ENCODE measurements around the gene VEZT.
"Not testable (repeated sequence)": the region's sequence is repeated elsewhere in the genome, so short reads cannot be mapped to it uniquely, and the experiment has no call there.

Gene VEZT

DNA sequence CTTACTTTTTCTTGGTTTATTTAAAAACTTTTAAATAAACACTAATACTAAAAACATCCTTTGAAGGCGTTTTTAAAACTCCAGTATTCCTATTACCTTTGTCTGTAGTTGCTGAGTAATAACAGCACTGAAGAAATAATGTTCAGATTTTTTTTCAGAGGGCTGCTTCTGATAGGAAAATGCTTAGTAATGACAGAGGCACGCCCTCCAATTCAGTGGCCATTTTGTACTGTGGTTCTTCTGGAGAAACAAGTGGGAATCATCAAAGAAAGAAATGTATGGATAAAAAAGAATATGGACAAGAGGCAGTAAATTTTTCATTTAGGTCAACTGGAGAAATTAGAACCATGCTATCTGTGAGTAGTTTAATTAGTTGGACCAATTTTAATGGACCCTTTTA lies 13.6 kb downstream of the VEZT start:
- ChIA-PET CTCF (no interaction called here), POLR2A (no interaction called here)
- peaks cover 0 to 14% (median 8%) of the 10 kb centered on the region in 4 experiments for H3K4me1 ChIP-seq (ENCODE audit: control extremely low read depth in 1 of 4, control insufficient read depth in 4 of 4, insufficient read depth in 4 of 4, low read length in 3 of 4)
- H3K9me3 ChIP-seq (ENCODE audit: control extremely low read depth in 1 of 5, control insufficient read depth in 4 of 5, insufficient read depth in 2 of 5, low read depth in 1 of 5, low read length in 4 of 5) = no peaks in the 10 kb centered on the region
- no peak overlapping the region for H3K4me3 ChIP-seq (ENCODE audit: control insufficient read depth in 1 of 7, extremely low read depth in 1 of 7, insufficient read depth in 4 of 7, low read depth in 2 of 7, low read length in 6 of 7)
- no peaks in the 10 kb centered on the region for H3K36me3 ChIP-seq (ENCODE audit: control insufficient read depth in 4 of 4, insufficient read depth in 4 of 4, low read length in 3 of 4)
- DNase-seq = peak in 2 of 3 donors; percentile 28 to 44
- 63% methylated on average over 1 of the region's 2 CpGs for WGBS (ENCODE audit: insufficient coverage)
- H3K27me3 ChIP-seq (replicated peaks in 2 of 5; ENCODE audit: control insufficient read depth in 4 of 5, insufficient read depth in 5 of 5, low read length in 4 of 5) = no peaks in the 10 kb centered on the region
- no peak overlapping the region for H3K27ac ChIP-seq (ENCODE audit: insufficient read depth in 1 of 2, low read depth in 1 of 2, low read length in 2 of 2, poor library complexity in 1 of 2, severe bottlenecking in 2 of 2)

DNA sequence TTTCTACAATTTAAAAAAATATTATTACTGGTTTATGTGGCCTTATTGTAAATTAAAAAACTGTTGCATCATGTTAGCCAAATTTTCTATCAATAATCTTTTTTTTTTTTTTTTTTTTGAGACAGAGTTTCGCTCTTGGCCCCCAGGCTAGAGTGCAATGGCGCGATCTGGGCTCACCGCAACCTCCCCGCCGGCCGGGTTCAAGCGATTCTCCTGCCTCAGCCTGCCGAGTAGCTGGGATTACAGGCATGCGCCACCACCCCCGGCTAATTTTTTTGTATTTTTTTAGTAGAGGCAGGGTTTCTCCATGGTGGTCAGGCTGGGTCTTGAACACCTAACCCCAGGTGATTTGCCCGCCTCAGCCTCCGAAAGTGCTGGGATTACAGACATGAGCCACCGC lies 16.6 kb downstream of the VEZT start:
- H3K4me1 ChIP-seq (ENCODE audit: control extremely low read depth in 1 of 4, control insufficient read depth in 4 of 4, insufficient read depth in 4 of 4, low read length in 3 of 4); DNase-seq; H3K4me3 ChIP-seq (ENCODE audit: control insufficient read depth in 1 of 7, extremely low read depth in 1 of 7, insufficient read depth in 4 of 7, low read depth in 2 of 7, low read length in 6 of 7); POLR2A ChIA-PET; H3K9me3 ChIP-seq (ENCODE audit: control extremely low read depth in 1 of 5, control insufficient read depth in 4 of 5, insufficient read depth in 2 of 5, low read depth in 1 of 5, low read length in 4 of 5); H3K27ac ChIP-seq (ENCODE audit: insufficient read depth in 1 of 2, low read depth in 1 of 2, low read length in 2 of 2, poor library complexity in 1 of 2, severe bottlenecking in 2 of 2); H3K27me3 ChIP-seq (replicated peaks in 2 of 5; ENCODE audit: control insufficient read depth in 4 of 5, insufficient read depth in 5 of 5, low read length in 4 of 5); H3K36me3 ChIP-seq (ENCODE audit: control insufficient read depth in 4 of 4, insufficient read depth in 4 of 4, low read length in 3 of 4): not testable (repeated sequence)
- CTCF ChIA-PET = interaction anchor here (0.7 to 1.1 kb wide), 3 partner anchors 12 to 204 kb away, joined by 3 read pairs; no protein-coding TSS in a partner anchor
- 94% methylated on average over 4 of the region's 14 CpGs for WGBS (ENCODE audit: insufficient coverage)

GRCh38 chr12:95235621-95236020 lies 18.0 kb downstream of the VEZT start:
- POLR2A ChIA-PET = not testable (repeated sequence)
- 97% methylated on average over 7 of the region's 31 CpGs for WGBS (ENCODE audit: insufficient coverage)

DNA sequence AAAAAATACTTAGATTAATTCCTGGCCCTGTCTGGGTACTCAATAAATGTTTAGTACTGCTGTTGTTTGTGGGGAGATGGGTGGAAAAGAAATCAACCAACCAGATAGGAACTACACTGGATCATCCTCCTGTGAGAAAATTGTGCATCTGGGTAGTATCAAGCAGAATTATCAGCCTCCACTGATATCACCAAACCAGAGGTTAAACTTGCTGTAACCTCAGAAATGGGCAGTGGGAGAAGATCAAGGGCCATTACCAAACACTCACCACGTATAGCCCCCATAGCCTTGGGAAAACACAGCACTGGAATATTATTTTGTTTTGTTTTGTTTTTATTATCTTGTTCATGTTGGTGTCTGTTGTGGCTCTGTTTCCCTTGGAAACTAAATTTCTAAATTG lies 19.7 kb downstream of the VEZT start:
- CTCF ChIA-PET = no interaction called here

More at GRCh38 chr12:95235621-95236020, 18.0 kb downstream of the VEZT start:
- not testable (repeated sequence) for H3K27me3 ChIP-seq (replicated peaks in 2 of 5; ENCODE audit: control insufficient read depth in 4 of 5, insufficient read depth in 5 of 5, low read length in 4 of 5); H3K4me3 ChIP-seq (ENCODE audit: control insufficient read depth in 1 of 7, extremely low read depth in 1 of 7, insufficient read depth in 4 of 7, low read depth in 2 of 7, low read length in 6 of 7); H3K36me3 ChIP-seq (ENCODE audit: control insufficient read depth in 4 of 4, insufficient read depth in 4 of 4, low read length in 3 of 4); DNase-seq; H3K4me1 ChIP-seq (ENCODE audit: control extremely low read depth in 1 of 4, control insufficient read depth in 4 of 4, insufficient read depth in 4 of 4, low read length in 3 of 4); H3K27ac ChIP-seq (ENCODE audit: insufficient read depth in 1 of 2, low read depth in 1 of 2, low read length in 2 of 2, poor library complexity in 1 of 2, severe bottlenecking in 2 of 2); H3K9me3 ChIP-seq (ENCODE audit: control extremely low read depth in 1 of 5, control insufficient read depth in 4 of 5, insufficient read depth in 2 of 5, low read depth in 1 of 5, low read length in 4 of 5)
- CTCF ChIA-PET = interaction anchor here (1.1 kb wide), 1 partner anchor 14 kb away, joined by 3 read pairs; no protein-coding TSS in a partner anchor

GRCh38 chr12:95238150-95238549 lies 20.5 kb downstream of the VEZT start:
- Histone ChIP-seq H3K27me3 (replicated peaks in 2 of 5; ENCODE audit: control insufficient read depth in 4 of 5, insufficient read depth in 5 of 5, low read length in 4 of 5) (no peaks in the 10 kb centered on the region), H3K4me1 (ENCODE audit: control extremely low read depth in 1 of 4, control insufficient read depth in 4 of 4, insufficient read depth in 4 of 4, low read length in 3 of 4) (peaks cover 0 to 2% (median 0%) of the 10 kb centered on the region in 4 experiments), H3K36me3 (ENCODE audit: control insufficient read depth in 4 of 4, insufficient read depth in 4 of 4, low read length in 3 of 4) (peaks cover 0 to 8% (median 6%) of the 10 kb centered on the region in 4 experiments), H3K9me3 (ENCODE audit: control extremely low read depth in 1 of 5, control insufficient read depth in 4 of 5, insufficient read depth in 2 of 5, low read depth in 1 of 5, low read length in 4 of 5) (no peaks in the 10 kb centered on the region), H3K27ac (ENCODE audit: insufficient read depth in 1 of 2, low read depth in 1 of 2, low read length in 2 of 2, poor library complexity in 1 of 2, severe bottlenecking in 2 of 2) (no peak overlapping the region), H3K4me3 (ENCODE audit: control insufficient read depth in 1 of 7, extremely low read depth in 1 of 7, insufficient read depth in 4 of 7, low read depth in 2 of 7, low read length in 6 of 7) (no peak overlapping the region)
- WGBS (ENCODE audit: insufficient coverage) = no CpG with 5 or more reads among the region's 1 CpG
- CTCF ChIA-PET = no interaction called here
- POLR2A ChIA-PET = no interaction called here
- DNase-seq = no peak

More for the DNA sequence above, 19.7 kb downstream of the VEZT start:
- H3K36me3 ChIP-seq (ENCODE audit: control insufficient read depth in 4 of 4, insufficient read depth in 4 of 4, low read length in 3 of 4) = peaks cover 0 to 5% (median 4%) of the 10 kb centered on the region in 4 experiments
- H3K4me1 ChIP-seq (ENCODE audit: control extremely low read depth in 1 of 4, control insufficient read depth in 4 of 4, insufficient read depth in 4 of 4, low read length in 3 of 4) = peaks cover 0 to 2% (median 0%) of the 10 kb centered on the region in 4 experiments
- no CpG with 5 or more reads among the region's 1 CpG for WGBS (ENCODE audit: insufficient coverage)
- no peaks in the 10 kb centered on the region for H3K27me3 ChIP-seq (replicated peaks in 2 of 5; ENCODE audit: control insufficient read depth in 4 of 5, insufficient read depth in 5 of 5, low read length in 4 of 5)
- no peaks in the 10 kb centered on the region for H3K9me3 ChIP-seq (ENCODE audit: control extremely low read depth in 1 of 5, control insufficient read depth in 4 of 5, insufficient read depth in 2 of 5, low read depth in 1 of 5, low read length in 4 of 5)
- H3K4me3 ChIP-seq (ENCODE audit: control insufficient read depth in 1 of 7, extremely low read depth in 1 of 7, insufficient read depth in 4 of 7, low read depth in 2 of 7, low read length in 6 of 7) = no peak overlapping the region
- POLR2A ChIA-PET = no interaction called here
- DNase-seq = no peak
- H3K27ac ChIP-seq (ENCODE audit: insufficient read depth in 1 of 2, low read depth in 1 of 2, low read length in 2 of 2, poor library complexity in 1 of 2, severe bottlenecking in 2 of 2) = no peak overlapping the region

GRCh38 chr12:95239216-95239615 lies 21.6 kb downstream of the VEZT start:
- Histone ChIP-seq H3K36me3 (ENCODE audit: control insufficient read depth in 4 of 4, insufficient read depth in 4 of 4, low read length in 3 of 4) (peaks cover 0 to 17% (median 11%) of the 10 kb centered on the region in 4 experiments), H3K9me3 (ENCODE audit: control extremely low read depth in 1 of 5, control insufficient read depth in 4 of 5, insufficient read depth in 2 of 5, low read depth in 1 of 5, low read length in 4 of 5) (peaks cover 0 to 2% (median 0%) of the 10 kb centered on the region in 5 experiments), H3K27ac (ENCODE audit: insufficient read depth in 1 of 2, low read depth in 1 of 2, low read length in 2 of 2, poor library complexity in 1 of 2, severe bottlenecking in 2 of 2) (no peak overlapping the region), H3K4me1 (ENCODE audit: control extremely low read depth in 1 of 4, control insufficient read depth in 4 of 4, insufficient read depth in 4 of 4, low read length in 3 of 4) (peaks cover 0 to 2% (median 0%) of the 10 kb centered on the region in 4 experiments), H3K4me3 (ENCODE audit: control insufficient read depth in 1 of 7, extremely low read depth in 1 of 7, insufficient read depth in 4 of 7, low read depth in 2 of 7, low read length in 6 of 7) (no peak overlapping the region), H3K27me3 (replicated peaks in 2 of 5; ENCODE audit: control insufficient read depth in 4 of 5, insufficient read depth in 5 of 5, low read length in 4 of 5) (no peaks in the 10 kb centered on the region)
- DNase-seq = no peak
- POLR2A ChIA-PET = interaction anchor here (0.6 kb wide), 1 partner anchor 64 kb away, joined by 4 read pairs; no protein-coding TSS in a partner anchor
- CTCF ChIA-PET = interaction anchor here (1.2 to 1.6 kb wide), 2 partner anchors 12 to 23 kb away, joined by 3 to 5 read pairs; no protein-coding TSS in a partner anchor

DNA sequence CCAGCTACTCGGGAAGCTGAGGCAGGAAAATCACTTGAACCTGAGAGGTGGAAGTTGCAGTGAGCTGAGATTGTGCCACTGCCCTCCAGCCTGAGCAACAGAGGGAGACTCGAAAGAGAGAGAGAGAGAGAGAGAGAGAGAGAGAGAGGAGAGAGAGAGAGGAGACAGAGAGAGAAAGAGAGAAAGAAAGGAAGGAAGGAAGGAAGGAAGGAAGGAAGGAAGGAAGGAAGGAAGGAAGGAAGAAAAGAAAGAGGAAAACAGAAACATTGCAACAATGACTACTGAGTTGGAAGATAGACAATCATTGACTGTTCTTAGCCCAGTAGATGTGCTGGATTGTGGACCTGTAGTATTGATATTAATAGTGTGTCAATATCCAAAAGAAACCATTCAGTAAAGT lies 22.2 kb downstream of the VEZT start:
- H3K27me3 ChIP-seq (replicated peaks in 2 of 5; ENCODE audit: control insufficient read depth in 4 of 5, insufficient read depth in 5 of 5, low read length in 4 of 5); H3K9me3 ChIP-seq (ENCODE audit: control extremely low read depth in 1 of 5, control insufficient read depth in 4 of 5, insufficient read depth in 2 of 5, low read depth in 1 of 5, low read length in 4 of 5); H3K4me3 ChIP-seq (ENCODE audit: control insufficient read depth in 1 of 7, extremely low read depth in 1 of 7, insufficient read depth in 4 of 7, low read depth in 2 of 7, low read length in 6 of 7); H3K4me1 ChIP-seq (ENCODE audit: control extremely low read depth in 1 of 4, control insufficient read depth in 4 of 4, insufficient read depth in 4 of 4, low read length in 3 of 4); DNase-seq; H3K27ac ChIP-seq (ENCODE audit: insufficient read depth in 1 of 2, low read depth in 1 of 2, low read length in 2 of 2, poor library complexity in 1 of 2, severe bottlenecking in 2 of 2): not testable (repeated sequence)
- 100% methylated on average over 2 of the region's 2 CpGs for WGBS (ENCODE audit: insufficient coverage)
- ChIA-PET POLR2A (interaction anchor here (0.6 kb wide), 1 partner anchor 64 kb away, joined by 4 read pairs; no protein-coding TSS in a partner anchor), CTCF (interaction anchor here (0.8 to 1.6 kb wide), 3 partner anchors 11 to 22 kb away, joined by 3 to 5 read pairs (median 4); no protein-coding TSS in a partner anchor)
- peaks cover 0 to 17% (median 11%) of the 10 kb centered on the region in 4 experiments for H3K36me3 ChIP-seq (ENCODE audit: control insufficient read depth in 4 of 4, insufficient read depth in 4 of 4, low read length in 3 of 4)
